RCC 7860 (cell line): ENCODE results near the gene AP2A1.
"Not testable (repeated sequence)": the region's sequence is repeated elsewhere in the genome, so short reads cannot be mapped to it uniquely, and the experiment has no call there.

Experiments used
- DNase-seq: peaks from one replicate; pipeline ENCODE4 v3.0.0-alpha.2; 2015; ENCODE audit warnings: low spot score
- FAIRE-seq: peaks from 2 replicates; lab custom pipeline; 2012; peaks lifted over from hg19 to GRCh38; lab: Jason Lieb, UNC

Gene AP2A1

DNA sequence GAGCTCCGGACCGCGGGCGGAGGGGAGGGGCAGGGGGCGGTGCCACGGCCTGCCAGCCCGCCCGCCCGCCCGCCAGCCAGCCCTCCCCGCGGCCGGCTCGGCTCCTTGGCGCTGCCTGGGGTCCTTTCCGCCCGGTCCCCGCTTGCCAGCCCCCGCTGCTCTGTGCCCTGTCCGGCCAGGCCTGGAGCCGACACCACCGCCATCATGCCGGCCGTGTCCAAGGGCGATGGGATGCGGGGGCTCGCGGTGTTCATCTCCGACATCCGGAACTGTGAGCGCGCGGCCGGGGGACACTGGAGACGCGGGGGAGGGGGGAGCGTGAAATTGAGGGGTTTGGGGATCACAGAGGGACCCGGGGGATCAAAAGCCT is at the start of gene AP2A1:
AP2A1 (plus strand) TSS at position 72 of the 370 bp plus-strand sequence; CDS start at position 205, 133 bp downstream.
- DNase-seq: no peak
- FAIRE-seq: no peak

- FAIRE-seq (no peak), DNase-seq (no peak)
Observed at GRCh38 chr19:49718511-49718910, 48.3 kb upstream of the AP2A1 start.

GRCh38 chr19:49718991-49719390 is 47.8 kb upstream of the AP2A1 start:
- DNase-seq (no peak), FAIRE-seq (no peak)

GRCh38 chr19:49719420-49719819 is 47.4 kb upstream of the AP2A1 start:
- not testable (repeated sequence) for FAIRE-seq, DNase-seq

GRCh38 chr19:49727217-49728030 is 39.4 kb upstream of the AP2A1 start:
- DNase-seq: no peak

GRCh38 chr19:49730166-49730565 is 36.6 kb upstream of the AP2A1 start:
- FAIRE-seq (no peak), DNase-seq (no peak)

More at GRCh38 chr19:49727217-49728030, 39.4 kb upstream of the AP2A1 start:
- no peak for FAIRE-seq

GRCh38 chr19:49738268-49738667 is 28.5 kb upstream of the AP2A1 start:
- DNase-seq (no peak), FAIRE-seq (no peak)

- FAIRE-seq (no peak), DNase-seq (no peak)
Observed at GRCh38 chr19:49739098-49739497, 27.7 kb upstream of the AP2A1 start.

GRCh38 chr19:49739933-49740332 is 26.9 kb upstream of the AP2A1 start:
- no peak for FAIRE-seq

GRCh38 chr19:49741210-49741844 is 25.5 kb upstream of the AP2A1 start:
- FAIRE-seq: no peak
- peak; percentile 15 for DNase-seq

More at GRCh38 chr19:49739933-49740332, 26.9 kb upstream of the AP2A1 start:
- DNase-seq: no peak

GRCh38 chr19:49744946-49745381 is 21.8 kb upstream of the AP2A1 start:
- DNase-seq: no peak
- no peak for FAIRE-seq

GRCh38 chr19:49746206-49746958 is 20.4 kb upstream of the AP2A1 start:
- FAIRE-seq (no peak), DNase-seq (no peak)

GRCh38 chr19:49749055-49749716 is 17.6 kb upstream of the AP2A1 start:
- no peak for FAIRE-seq

DNA sequence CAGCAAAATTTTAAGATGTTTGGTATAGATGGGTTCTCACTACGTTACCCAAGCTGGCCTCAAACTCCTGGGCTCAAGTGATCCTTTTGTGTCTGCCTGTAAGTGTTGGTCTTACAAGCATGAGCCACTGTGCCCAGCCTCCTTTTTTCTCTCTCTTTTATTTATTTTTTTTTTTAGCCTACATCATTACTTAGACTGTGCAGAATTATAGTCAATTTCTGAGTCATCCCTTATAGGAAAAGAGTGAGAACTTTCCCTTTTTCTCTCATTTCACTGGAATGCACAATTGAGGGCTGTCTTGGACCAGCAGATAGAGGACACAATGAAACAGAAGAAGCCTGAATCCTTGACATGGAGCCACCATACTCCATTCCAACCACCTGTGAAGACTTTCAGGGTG is 17.0 kb upstream of the AP2A1 start:
- no peak for DNase-seq
- no peak for FAIRE-seq

More at GRCh38 chr19:49749055-49749716, 17.6 kb upstream of the AP2A1 start:
- DNase-seq: no peak

- FAIRE-seq (no peak), DNase-seq (no peak)
Observed at GRCh38 chr19:49752701-49753100, 14.1 kb upstream of the AP2A1 start.

DNA sequence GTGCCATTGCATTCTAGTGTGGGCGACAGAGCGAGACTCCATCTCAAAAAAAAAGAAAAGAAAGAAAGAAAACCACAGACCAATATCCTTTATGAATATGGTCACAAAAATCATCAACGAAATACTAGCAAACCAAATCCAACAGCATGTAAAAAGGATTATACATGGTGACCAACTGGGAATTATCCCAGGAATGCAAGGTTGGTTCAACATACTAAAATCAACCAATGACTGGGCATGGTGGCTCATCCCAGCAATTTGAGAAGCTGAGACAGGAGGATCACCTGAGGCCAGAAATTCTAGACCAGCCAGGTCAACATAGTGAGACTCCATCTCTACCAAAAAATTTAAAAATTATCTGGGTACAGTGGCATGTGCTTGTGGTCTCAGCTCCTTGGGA is 10.8 kb upstream of the AP2A1 start:
- FAIRE-seq: no peak
- DNase-seq: no peak

DNA sequence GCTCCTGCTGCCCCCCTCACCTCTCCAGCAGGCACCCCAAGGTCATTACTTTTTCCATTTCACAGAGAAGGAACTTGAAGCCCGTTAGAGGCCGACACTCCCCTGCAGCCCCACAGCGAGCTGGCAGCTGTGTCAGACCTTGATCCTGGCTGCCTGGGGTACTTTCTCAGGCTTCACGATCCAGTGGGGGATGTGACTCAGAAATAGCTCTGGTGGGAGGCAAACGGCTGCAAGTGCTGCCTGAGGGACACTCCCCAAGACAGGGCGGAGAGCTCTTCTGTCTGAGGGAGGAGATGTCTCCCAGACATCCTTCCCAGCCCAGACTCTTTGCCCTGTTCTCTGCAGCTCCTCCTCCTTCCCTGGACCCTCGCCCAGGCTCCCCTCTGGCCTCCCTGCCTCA is 8.5 kb upstream of the AP2A1 start:
- DNase-seq (peak; percentile 50), FAIRE-seq (no peak)

GRCh38 chr19:49761249-49761624 is 5.6 kb upstream of the AP2A1 start:
- DNase-seq: no peak
- no peak for FAIRE-seq

DNA sequence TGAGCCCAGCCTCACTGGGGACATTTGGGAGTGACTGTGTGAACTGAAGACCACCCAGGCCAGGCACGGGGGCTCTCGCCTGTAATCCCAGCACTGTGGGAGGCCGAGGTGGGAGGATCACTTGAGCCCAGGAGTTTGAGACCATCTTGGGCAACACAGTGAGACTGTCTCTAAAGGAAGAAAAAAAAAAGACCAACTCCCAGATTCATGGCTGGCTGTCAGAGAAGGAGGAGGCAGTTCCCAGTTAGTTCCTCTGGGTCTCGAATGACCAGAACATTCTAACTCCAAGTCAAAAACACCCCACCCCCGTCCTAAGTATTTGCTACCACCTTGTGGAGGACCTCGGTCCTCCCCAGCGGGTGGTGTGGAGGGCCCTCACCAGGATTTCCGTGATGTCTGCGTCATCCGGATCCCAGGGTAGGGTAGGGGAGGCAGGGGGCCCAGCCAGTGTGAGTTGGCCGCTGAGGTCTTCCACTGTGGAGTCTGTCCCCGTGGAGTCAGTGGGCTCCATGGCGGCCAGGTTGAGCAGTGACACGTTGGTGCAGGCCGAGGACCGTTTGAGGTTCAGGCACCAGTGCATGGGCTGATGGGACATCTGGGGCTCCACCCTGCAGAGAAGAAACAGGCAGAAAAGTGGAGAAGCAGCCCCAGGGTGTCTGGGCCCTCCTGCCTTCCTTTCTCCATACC is 5.0 kb upstream of the AP2A1 start:
- FAIRE-seq: no peak
- no peak for DNase-seq

- FAIRE-seq: no peak
Observed at GRCh38 chr19:49763230-49763629, 3.6 kb upstream of the AP2A1 start, which contains the start of gene TSKS. Gene TSKS, minus strand, starts transcription at chr19:49763306. Its CDS starts 59 bp downstream, at chr19:49763247.

More at GRCh38 chr19:49763230-49763629, 3.6 kb upstream of the AP2A1 start, which contains the start of gene TSKS:
- no peak for DNase-seq
